ENCODE results near the gene RPRD1B. TPM values are rescaled to one million over a fixed set of nuclear protein-coding genes. Genes with fewer than 3 reads are reported as not detected.

RPRD1B gene
- total RNA-seq, 1 donor from 2014 or later, result 25.6 TPM

DNA sequence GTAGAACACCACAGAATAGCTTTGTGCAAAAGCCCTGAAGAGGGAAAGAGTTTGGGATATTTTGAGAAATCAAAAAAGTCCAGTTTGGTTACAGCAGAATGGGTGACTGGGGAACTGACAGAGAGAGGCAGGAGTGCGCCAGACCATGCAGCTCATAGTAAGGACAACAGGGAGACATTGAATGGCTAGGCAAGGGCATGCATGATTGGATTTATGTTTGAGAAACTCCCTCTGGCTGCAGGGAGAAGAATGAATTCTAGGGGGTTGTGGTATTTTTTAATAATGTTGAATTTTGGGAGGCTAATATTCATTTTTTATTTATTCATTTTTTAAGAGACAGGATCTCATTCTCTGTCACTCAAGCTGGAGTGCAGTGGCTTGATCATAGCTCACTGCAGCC lies 81.7 kb downstream of the RPRD1B start:
- Histone ChIP-seq H3K27me3 (ENCODE audit: low read depth) (no peaks in the 10 kb centered on the region), H3K27ac (no peak overlapping the region), H3K4me3 (no peak overlapping the region), H3K4me1 (peaks cover 27% of the 10 kb centered on the region), H3K36me3 (no peaks in the 10 kb centered on the region), H3K9me3 (no peaks in the 10 kb centered on the region)
- intact Hi-C loops (cut with DNase I), result no loop called here
- TF ChIP-seq, protein P1, sequence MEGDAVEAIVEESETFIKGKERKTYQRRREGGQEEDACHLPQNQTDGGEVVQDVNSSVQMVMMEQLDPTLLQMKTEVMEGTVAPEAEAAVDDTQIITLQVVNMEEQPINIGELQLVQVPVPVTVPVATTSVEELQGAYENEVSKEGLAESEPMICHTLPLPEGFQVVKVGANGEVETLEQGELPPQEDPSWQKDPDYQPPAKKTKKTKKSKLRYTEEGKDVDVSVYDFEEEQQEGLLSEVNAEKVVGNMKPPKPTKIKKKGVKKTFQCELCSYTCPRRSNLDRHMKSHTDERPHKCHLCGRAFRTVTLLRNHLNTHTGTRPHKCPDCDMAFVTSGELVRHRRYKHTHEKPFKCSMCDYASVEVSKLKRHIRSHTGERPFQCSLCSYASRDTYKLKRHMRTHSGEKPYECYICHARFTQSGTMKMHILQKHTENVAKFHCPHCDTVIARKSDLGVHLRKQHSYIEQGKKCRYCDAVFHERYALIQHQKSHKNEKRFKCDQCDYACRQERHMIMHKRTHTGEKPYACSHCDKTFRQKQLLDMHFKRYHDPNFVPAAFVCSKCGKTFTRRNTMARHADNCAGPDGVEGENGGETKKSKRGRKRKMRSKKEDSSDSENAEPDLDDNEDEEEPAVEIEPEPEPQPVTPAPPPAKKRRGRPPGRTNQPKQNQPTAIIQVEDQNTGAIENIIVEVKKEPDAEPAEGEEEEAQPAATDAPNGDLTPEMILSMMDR (IDR thresholded peaks at IDR 0.05), result no peak
- DNase-seq (no peak), ATAC-seq (no peak)

DNA sequence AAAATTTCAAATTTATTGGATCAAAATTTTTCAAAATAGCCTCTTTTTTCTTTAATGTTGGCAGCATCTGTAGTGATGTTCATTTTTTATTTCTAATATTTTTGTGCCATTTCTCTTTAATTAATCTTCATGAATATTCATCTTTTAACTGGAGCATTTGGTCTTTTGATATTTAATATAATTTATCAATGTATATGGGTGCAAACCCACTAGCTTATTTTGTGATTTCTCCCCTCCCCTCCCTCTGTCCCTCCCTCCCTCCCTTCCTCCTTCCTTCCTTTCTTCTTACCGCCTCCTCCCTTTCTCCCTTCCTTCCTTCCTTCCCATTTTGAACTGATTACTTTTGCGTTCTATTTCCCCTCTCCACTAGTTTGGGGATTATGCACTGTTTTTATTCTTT lies 82.3 kb downstream of the RPRD1B start:
- intact Hi-C loops (cut with DNase I), result no loop called here
- H3K27ac ChIP-seq, result no peak overlapping the region
- ATAC-seq (no peak), DNase-seq (no peak)
- H3K4me1 ChIP-seq, result peaks cover 20% of the 10 kb centered on the region
- H3K9me3 ChIP-seq, result no peaks in the 10 kb centered on the region
- H3K36me3 ChIP-seq, result no peaks in the 10 kb centered on the region
- no peaks in the 10 kb centered on the region for H3K27me3 ChIP-seq (ENCODE audit: low read depth)
- TF ChIP-seq, protein P1 (IDR thresholded peaks at IDR 0.05), result no peak
- no peak overlapping the region for H3K4me3 ChIP-seq

DNA sequence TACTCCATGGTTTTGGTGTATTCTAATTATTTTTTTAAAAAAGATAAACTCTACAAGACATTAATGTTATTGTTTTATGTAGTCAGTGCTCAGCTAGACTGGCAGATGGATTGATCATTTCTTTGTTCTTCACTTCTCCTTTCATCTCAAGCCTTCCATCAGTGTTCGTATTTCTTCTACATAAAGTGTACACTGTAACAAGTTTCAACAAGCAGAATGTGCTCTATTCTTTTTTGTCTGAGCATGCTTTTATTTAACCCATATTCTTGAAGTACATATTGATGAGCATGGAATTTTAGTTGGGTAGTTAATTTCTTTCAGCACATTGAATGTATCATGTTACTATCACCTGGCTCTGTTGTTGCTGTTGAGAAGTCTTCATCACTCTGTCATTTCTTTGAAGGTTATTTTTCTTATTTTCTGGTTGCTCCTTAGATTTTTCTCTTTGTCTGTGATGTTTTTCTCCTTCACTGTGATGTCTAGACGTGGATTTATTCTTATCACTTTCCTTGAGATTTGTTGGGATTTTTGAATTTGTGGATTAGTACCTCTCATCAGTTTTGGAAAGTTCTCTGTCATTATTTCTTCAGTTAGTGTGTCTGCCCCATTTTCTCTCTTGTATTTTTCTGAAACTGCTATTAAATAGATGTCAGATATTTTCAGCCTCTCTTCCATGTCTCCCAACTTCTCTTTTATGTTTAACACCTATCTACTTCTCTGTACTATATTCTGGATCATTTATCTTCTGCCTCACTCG lies 83.0 kb downstream of the RPRD1B start:
- ATAC-seq (no peak), DNase-seq (no peak)
- Histone ChIP-seq H3K4me1 (peaks cover 15% of the 10 kb centered on the region), H3K4me3 (no peak overlapping the region), H3K9me3 (no peaks in the 10 kb centered on the region), H3K27me3 (ENCODE audit: low read depth) (no peaks in the 10 kb centered on the region), H3K36me3 (no peaks in the 10 kb centered on the region), H3K27ac (no peak overlapping the region)
- intact Hi-C loops (cut with DNase I), result no loop called here
- TF ChIP-seq, protein P1 (IDR thresholded peaks at IDR 0.05), result no peak

DNA sequence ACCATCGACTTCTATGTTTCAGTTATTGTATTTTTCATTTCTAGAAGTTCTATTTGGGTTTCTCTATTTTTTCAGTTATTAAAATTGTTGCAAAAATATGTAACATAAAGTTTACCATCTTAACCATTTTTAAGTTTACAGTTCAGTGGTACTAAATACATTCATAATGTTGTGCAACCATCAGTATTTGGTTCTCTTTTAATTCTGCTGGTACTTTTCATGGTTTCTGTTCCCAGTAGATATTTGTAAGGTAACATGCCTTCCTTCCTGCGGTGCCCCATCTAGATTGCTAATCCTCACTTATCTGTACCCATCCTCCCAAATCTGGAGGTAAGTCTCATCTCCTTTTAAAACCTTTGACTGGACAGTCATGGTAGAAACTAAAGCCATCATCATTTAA lies 83.7 kb downstream of the RPRD1B start:
- H3K27me3 ChIP-seq (ENCODE audit: low read depth), result no peaks in the 10 kb centered on the region
- H3K9me3 ChIP-seq, result no peaks in the 10 kb centered on the region
- intact Hi-C loops (cut with DNase I), result no loop called here
- peaks cover 15% of the 10 kb centered on the region for H3K4me1 ChIP-seq
- no peaks in the 10 kb centered on the region for H3K36me3 ChIP-seq
- H3K4me3 ChIP-seq, result no peak overlapping the region
- no peak overlapping the region for H3K27ac ChIP-seq
- TF ChIP-seq, protein P1 (IDR thresholded peaks at IDR 0.05), result no peak
- ATAC-seq (no peak), DNase-seq (no peak)

DNA sequence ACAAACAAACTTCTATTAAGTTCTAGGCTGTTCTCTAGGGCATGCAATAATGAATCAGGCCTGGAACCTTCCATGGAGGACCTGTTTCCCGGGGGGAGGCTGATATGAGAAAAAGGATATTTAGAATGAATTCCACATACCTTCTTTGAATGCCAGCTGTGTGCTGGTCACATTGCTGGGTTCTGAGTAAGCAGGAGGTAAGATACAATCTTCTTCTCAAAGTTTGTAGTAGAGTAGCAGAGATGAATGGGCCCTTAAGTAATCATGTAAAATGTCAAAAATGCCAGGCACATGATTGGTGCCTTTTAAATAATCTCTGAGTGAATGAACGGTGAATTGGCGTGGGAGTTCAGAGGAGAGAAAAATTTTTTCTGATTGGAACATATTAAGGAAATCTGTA lies 84.1 kb downstream of the RPRD1B start:
- DNase-seq, result no peak
- TF ChIP-seq, protein P1 (IDR thresholded peaks at IDR 0.05), result no peak
- no peaks in the 10 kb centered on the region for H3K36me3 ChIP-seq

More for the DNA sequence above, 84.1 kb downstream of the RPRD1B start:
- no peak for ATAC-seq
- H3K27ac ChIP-seq, result no peak overlapping the region
- H3K27me3 ChIP-seq (ENCODE audit: low read depth), result no peaks in the 10 kb centered on the region
- H3K4me1 ChIP-seq, result peaks cover 18% of the 10 kb centered on the region
- H3K4me3 ChIP-seq, result no peak overlapping the region
- H3K9me3 ChIP-seq, result no peaks in the 10 kb centered on the region
- intact Hi-C loops (cut with DNase I), result no loop called here
